ENCODE data around the gene CAMSAP1.

DNA sequence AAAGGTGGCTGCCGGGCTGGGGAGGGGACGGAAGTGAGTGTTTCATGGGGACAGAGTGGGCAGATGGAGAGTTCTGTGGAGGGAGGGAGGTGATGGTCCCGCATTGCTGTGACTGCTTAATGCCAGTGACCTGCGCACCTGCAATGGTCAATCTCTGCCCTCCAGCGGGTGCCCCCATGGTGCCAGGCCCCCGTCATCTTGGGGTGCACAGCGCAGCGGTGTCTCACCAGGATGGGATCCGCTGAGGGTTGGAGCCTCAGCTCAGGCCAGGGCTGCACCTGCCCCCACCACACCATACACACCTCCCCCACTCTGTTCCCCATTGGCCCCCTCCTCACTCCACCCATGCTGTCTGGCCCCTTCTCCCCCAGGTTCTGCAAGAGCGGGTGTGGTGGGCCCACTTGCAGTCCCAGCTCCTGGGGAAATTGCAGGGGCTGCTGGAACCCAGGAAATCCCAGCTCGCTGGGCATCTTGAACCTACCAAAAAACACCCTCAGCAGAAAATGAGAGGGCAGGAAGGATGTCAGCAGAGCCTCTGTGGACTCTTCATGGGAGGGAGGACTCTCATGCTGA lies 12.1 kb upstream of the CAMSAP1 start:
- TF ChIP-seq CTCF (IDR thresholded peaks at IDR 0.05) (no peak), POLR2A (IDR thresholded peaks at IDR 0.05) (no peak)

All from lower leg skin (tissue), 3 donors.